ENCODE results near the gene LARGE1.
A peak's percentile ranks its signal among the peaks of the same experiment; 100 is the strongest.

Gene LARGE1

GRCh38 chr22:33666279-33666960 is 253.9 kb downstream of the LARGE1 start:
- H3K27me3 ChIP-seq (ENCODE audit: low read depth), result no peaks in the 10 kb centered on the region
- H3K36me3 ChIP-seq (replicated peaks), result no peaks in the 10 kb centered on the region
- H3K9me3 ChIP-seq, result no peaks in the 10 kb centered on the region
- DNase-seq (ENCODE audit: low spot score in 2 of 2), result peak; percentile 20 to 57
- no peak overlapping the region for H3K4me3 ChIP-seq
- in situ Hi-C loops (cut with MboI; ENCODE audit: low sequenced_read_pairs), result no loop called here
- peaks cover 7% of the 10 kb centered on the region for H3K4me1 ChIP-seq

DNA sequence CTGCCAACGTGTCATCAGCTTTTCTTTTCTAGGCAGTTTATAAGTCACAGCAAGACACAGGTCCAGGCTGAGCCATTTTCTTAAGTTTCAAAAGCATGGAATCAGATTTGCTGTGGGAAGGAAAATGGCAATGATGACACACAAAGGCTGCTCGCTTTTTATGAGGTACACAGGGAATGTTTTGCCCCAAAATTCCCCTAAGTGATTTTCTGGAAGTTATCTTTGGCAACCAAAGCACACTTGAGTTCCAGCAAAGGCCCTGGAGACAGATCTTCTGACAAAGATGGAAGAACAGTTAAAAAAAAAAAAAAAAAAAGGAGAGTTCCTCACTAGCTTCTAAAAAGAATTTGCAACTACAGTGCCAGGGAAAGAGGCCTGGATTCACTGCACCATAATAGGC is 260.8 kb downstream of the LARGE1 start:
- Histone ChIP-seq H3K27me3 (ENCODE audit: low read depth) (no peaks in the 10 kb centered on the region), H3K4me3 (no peak overlapping the region), H3K36me3 (replicated peaks) (no peaks in the 10 kb centered on the region), H3K9me3 (no peaks in the 10 kb centered on the region), H3K4me1 (no peaks in the 10 kb centered on the region)
- DNase-seq (ENCODE audit: low spot score in 2 of 2), result no peak
- in situ Hi-C loops (cut with MboI; ENCODE audit: low sequenced_read_pairs), result no loop called here

DNA sequence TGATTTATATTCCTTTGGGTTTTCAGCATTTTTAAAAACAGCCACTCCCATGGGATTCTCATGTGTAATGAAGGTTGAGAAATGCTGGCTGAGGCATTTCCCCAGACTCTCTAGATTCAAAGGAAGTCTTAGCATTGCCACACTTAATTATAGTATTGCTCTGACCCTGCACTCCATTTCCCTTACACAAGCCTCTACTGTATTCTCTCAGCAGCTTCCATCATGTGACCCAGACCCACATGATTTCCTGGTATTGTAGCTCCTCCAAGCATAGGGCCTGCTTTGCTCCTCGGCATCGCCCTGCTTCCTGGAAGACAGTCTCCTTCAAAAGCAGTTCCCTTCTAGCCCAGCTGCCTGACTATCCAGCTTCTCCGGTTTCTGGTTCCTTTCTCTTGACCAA is 261.5 kb downstream of the LARGE1 start:
- H3K4me3 ChIP-seq, result no peak overlapping the region
- no peaks in the 10 kb centered on the region for H3K27me3 ChIP-seq (ENCODE audit: low read depth)
- no peaks in the 10 kb centered on the region for H3K9me3 ChIP-seq
- no peaks in the 10 kb centered on the region for H3K36me3 ChIP-seq (replicated peaks)
- no peaks in the 10 kb centered on the region for H3K4me1 ChIP-seq
- in situ Hi-C loops (cut with MboI; ENCODE audit: low sequenced_read_pairs), result no loop called here
- DNase-seq (ENCODE audit: low spot score in 2 of 2), result no peak

GRCh38 chr22:33657670-33658069 is 262.6 kb downstream of the LARGE1 start:
- Histone ChIP-seq H3K27me3 (ENCODE audit: low read depth) (no peaks in the 10 kb centered on the region), H3K36me3 (replicated peaks) (no peaks in the 10 kb centered on the region), H3K4me3 (no peak overlapping the region), H3K4me1 (no peaks in the 10 kb centered on the region), H3K9me3 (no peaks in the 10 kb centered on the region)
- DNase-seq (ENCODE audit: low spot score in 2 of 2), result no peak
- in situ Hi-C loops (cut with MboI; ENCODE audit: low sequenced_read_pairs), result no loop called here

DNA sequence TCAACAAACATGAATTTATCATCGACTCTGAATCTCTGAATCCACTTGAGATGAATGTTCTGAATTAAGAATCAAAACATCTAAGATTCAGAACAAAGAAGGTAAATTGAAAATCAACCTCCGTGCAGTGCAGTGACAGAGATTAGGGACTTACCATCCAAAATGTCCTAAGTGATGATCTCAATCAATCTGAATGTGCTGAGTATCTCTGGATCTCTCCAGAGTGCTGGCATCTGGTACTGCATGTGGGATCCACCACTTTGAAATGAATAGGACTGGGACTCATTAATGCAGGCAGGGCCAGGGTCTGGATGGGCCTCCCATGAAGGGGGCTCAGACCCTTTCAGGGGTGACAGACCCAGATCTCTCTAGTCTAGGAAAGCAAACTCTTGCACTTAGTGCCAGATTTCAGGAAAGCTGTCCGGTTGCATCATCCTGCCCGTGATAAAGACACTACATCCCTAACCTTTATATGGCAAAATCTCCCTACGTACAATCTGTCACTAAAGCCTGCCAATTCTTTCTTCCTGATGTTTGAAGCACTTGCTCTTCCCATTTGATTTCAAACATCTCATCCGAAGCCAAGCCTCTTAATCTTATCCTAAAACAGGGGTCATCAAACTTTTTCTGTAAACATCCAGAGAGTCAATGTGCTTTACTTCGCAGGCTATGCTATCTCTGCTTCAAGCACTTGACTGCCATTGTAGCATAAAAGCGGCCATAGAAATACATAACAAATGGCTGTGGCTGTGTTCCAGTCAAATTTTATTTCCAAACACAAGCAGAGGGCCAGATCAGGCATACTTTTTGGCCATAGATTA is 263.3 kb downstream of the LARGE1 start:
- H3K36me3 ChIP-seq (replicated peaks), result no peaks in the 10 kb centered on the region
- no peaks in the 10 kb centered on the region for H3K27me3 ChIP-seq (ENCODE audit: low read depth)
- H3K4me1 ChIP-seq, result no peaks in the 10 kb centered on the region
- DNase-seq (ENCODE audit: low spot score in 2 of 2), result no peak
- in situ Hi-C loops (cut with MboI; ENCODE audit: low sequenced_read_pairs), result no loop called here
- no peak overlapping the region for H3K4me3 ChIP-seq
- H3K9me3 ChIP-seq, result no peaks in the 10 kb centered on the region

DNA sequence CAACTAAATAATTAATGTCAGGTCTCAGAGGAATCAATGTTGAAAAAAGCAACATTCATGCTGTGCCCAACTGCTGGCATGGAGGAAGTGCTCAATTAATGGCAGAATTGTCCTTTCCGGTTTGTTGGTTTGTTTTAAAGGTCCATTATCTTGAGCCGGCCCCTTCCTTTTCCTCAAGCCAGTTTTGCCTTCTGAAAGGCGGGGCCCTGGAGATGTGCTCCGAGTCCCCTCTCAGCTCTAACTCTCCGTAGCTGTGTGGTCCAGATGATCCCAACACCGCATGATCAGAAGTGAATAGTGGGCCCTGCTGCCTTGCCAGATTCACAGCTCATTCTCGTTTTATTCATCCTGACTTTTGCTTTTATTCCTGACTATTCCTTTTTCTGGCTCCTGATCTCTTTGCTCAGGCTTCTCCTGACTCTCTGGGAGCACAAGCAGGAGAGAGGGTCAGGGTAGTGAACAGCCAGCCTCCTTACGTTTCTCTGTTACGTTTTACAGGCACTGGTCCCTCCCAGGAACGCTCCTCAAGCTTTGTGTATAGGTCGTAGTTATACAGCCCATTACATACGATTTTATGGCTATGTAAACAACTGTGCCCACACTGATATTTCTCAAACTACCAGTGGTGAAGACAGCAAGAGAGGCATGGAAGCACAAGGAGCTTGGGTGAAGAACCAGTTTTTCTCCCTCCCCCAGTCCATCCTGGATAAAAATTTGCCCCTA is 265.9 kb downstream of the LARGE1 start:
- Histone ChIP-seq H3K4me1 (no peaks in the 10 kb centered on the region), H3K27me3 (ENCODE audit: low read depth) (no peaks in the 10 kb centered on the region), H3K4me3 (no peak overlapping the region), H3K36me3 (replicated peaks) (no peaks in the 10 kb centered on the region), H3K9me3 (no peaks in the 10 kb centered on the region)
- no peak for DNase-seq (ENCODE audit: low spot score in 2 of 2)
- in situ Hi-C loops (cut with MboI; ENCODE audit: low sequenced_read_pairs), result no loop called here

GRCh38 chr22:33653532-33654063 is 266.7 kb downstream of the LARGE1 start:
- Histone ChIP-seq H3K9me3 (no peaks in the 10 kb centered on the region), H3K27me3 (ENCODE audit: low read depth) (no peaks in the 10 kb centered on the region), H3K4me1 (no peaks in the 10 kb centered on the region), H3K36me3 (replicated peaks) (no peaks in the 10 kb centered on the region), H3K4me3 (no peak overlapping the region)
- no peak for DNase-seq (ENCODE audit: low spot score in 2 of 2)
- in situ Hi-C loops (cut with MboI; ENCODE audit: low sequenced_read_pairs), result no loop called here

DNA sequence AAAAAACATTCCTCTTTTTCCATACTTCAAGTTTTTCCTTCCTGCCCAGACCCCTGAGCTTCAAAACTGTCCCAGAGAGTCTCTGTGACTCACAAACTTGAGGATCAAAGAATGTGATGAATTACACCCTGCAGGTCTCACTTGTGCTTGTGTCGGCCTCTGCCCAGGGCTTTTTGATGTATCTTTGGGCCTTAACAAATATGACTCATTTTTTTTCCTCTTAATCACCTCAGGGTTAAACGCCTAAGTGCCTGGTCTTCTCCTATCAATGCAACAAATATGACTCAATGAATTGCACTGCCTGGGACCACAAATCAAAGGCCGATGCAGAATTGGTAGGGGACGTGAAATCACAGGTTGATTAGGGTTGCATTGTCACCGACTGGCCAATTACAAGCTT is 267.7 kb downstream of the LARGE1 start:
- Histone ChIP-seq H3K9me3 (no peaks in the 10 kb centered on the region), H3K4me1 (no peaks in the 10 kb centered on the region), H3K36me3 (replicated peaks) (no peaks in the 10 kb centered on the region), H3K27me3 (ENCODE audit: low read depth) (no peaks in the 10 kb centered on the region), H3K4me3 (no peak overlapping the region)
- in situ Hi-C loops (cut with MboI; ENCODE audit: low sequenced_read_pairs), result no loop called here
- DNase-seq (ENCODE audit: low spot score in 2 of 2), result no peak

GRCh38 chr22:33650244-33650643 is 270.0 kb downstream of the LARGE1 start:
- Histone ChIP-seq H3K9me3 (no peaks in the 10 kb centered on the region), H3K4me3 (no peak overlapping the region), H3K36me3 (replicated peaks) (no peaks in the 10 kb centered on the region), H3K4me1 (no peaks in the 10 kb centered on the region), H3K27me3 (ENCODE audit: low read depth) (no peaks in the 10 kb centered on the region)
- DNase-seq (ENCODE audit: low spot score in 2 of 2), result no peak
- in situ Hi-C loops (cut with MboI; ENCODE audit: low sequenced_read_pairs), result no loop called here

- H3K9me3 ChIP-seq, result no peaks in the 10 kb centered on the region
- H3K4me3 ChIP-seq, result no peak overlapping the region
- no peak for DNase-seq (ENCODE audit: low spot score in 2 of 2)
- H3K27me3 ChIP-seq (ENCODE audit: low read depth), result no peaks in the 10 kb centered on the region
- no peaks in the 10 kb centered on the region for H3K36me3 ChIP-seq (replicated peaks)
- in situ Hi-C loops (cut with MboI; ENCODE audit: low sequenced_read_pairs), result no loop called here
- no peaks in the 10 kb centered on the region for H3K4me1 ChIP-seq
These were observed 271.8 kb downstream of the LARGE1 start for GRCh38 chr22:33648478-33648877.

GRCh38 chr22:33640900-33641299 is 279.4 kb downstream of the LARGE1 start:
- DNase-seq (ENCODE audit: low spot score in 2 of 2), result no peak
- in situ Hi-C loops (cut with MboI; ENCODE audit: low sequenced_read_pairs), result no loop called here
- no peaks in the 10 kb centered on the region for H3K9me3 ChIP-seq
- no peaks in the 10 kb centered on the region for H3K4me1 ChIP-seq
- no peaks in the 10 kb centered on the region for H3K36me3 ChIP-seq (replicated peaks)
- H3K4me3 ChIP-seq, result no peak overlapping the region
- no peaks in the 10 kb centered on the region for H3K27me3 ChIP-seq (ENCODE audit: low read depth)

DNA sequence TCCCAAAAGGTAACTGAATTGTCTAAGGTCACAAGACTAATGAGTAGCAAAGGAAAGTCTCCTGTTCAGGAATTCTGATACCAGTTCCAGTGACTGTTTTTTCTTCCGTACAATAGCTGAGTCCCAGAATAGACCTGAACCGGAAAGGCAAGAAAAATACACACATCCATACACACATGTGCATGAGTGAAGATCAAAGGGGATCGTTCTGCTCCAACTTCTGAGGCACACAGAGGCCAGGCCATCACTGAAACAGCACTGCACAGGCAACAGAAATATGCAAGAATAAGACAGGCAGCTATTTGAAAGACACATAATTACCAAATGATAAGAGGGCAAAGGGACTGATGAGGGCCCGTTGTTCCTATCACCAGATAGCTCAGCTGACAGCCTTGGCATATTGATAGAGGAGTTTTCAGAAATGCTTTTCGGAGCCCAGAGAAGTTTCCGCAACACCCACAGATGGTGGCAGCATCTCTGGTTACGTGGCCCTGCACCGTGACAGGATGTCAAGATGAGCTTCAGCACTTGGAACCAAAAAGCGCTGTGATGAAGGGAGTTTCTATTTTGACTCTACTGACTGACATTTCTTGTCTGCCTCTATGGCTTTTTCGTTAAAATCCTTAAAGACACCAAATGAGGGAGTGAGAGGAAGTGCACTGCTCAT is 280.6 kb downstream of the LARGE1 start:
- no peaks in the 10 kb centered on the region for H3K9me3 ChIP-seq
- in situ Hi-C loops (cut with MboI; ENCODE audit: low sequenced_read_pairs), result no loop called here
- H3K4me3 ChIP-seq, result no peak overlapping the region
- no peak for DNase-seq (ENCODE audit: low spot score in 2 of 2)
- no peaks in the 10 kb centered on the region for H3K27me3 ChIP-seq (ENCODE audit: low read depth)
- H3K4me1 ChIP-seq, result no peaks in the 10 kb centered on the region
- H3K36me3 ChIP-seq (replicated peaks), result no peaks in the 10 kb centered on the region

DNA sequence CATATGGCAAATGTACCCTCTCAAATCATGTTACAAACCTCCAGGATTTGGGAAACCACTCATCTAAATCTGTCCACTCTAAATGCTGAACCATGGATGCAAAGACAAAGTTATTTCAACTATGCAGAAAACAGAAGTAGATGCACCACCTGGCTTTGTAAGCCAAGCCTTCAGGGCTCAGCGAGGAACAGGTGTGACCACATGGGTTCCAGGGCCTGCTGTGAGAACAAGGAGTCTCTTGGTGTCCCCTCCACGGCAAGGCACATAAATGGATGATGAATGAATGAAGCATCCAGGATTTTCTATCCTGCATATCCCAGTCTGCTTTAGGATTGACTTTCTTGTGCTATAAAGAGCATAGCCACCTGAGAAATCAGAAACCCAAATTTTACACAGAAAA is 284.5 kb downstream of the LARGE1 start:
- Histone ChIP-seq H3K9me3 (no peaks in the 10 kb centered on the region), H3K4me3 (no peak overlapping the region), H3K36me3 (replicated peaks) (no peaks in the 10 kb centered on the region), H3K27me3 (ENCODE audit: low read depth) (no peaks in the 10 kb centered on the region), H3K4me1 (no peaks in the 10 kb centered on the region)
- in situ Hi-C loops (cut with MboI; ENCODE audit: low sequenced_read_pairs), result no loop called here
- DNase-seq (ENCODE audit: low spot score in 2 of 2), result no peak
